K562 (cell line): ENCODE results near the gene DNAH3. TPM values are rescaled to one million over a fixed set of nuclear protein-coding genes. Genes with fewer than 3 reads are reported as not detected.
A peak's percentile ranks its signal among the peaks of the same experiment; 100 is the strongest.

ENCODE experiments used
- ATAC-seq: fragments of 200-7000 bp; cut with Tn5 transposase; 3 replicates; pipeline ENCODE4 v1.9.1; 2020; ENCODE audit warnings: moderate library complexity
- BruUV-seq: library from RNA; stranded (reverse); fragments of 400-500 nt; replicated peaks from 2 replicates; lab custom pipeline; 2021; lab: Mats Ljungman, UMichigan
- CTCF ChIA-PET: fragments of 300-600 bp; formaldehyde crosslinking; extraction: SDS; loops from one replicate; lab custom pipeline; 2021; ENCODE audit warnings: low intra/inter-chr PET ratio; lab: Yijun Ruan, JAX
- POLR2A ChIA-PET: fragments of 300-600, 350-650 bp; sonication (Branson Sonifier 250); formaldehyde crosslinking; extraction: SDS; loops from one replicate; lab custom pipeline; 2021; ENCODE audit warnings: antibody characterized with exemption, inconsistent platforms; lab: Yijun Ruan, JAX
- DNase-seq, 4 experiments: peaks; one replicate each; pipeline versions ENCODE4 v3.0.0 to v3.0.0-alpha.2; 2011 to 2018; ENCODE audit warnings: low spot score in 3 of 4, mixed read lengths in 3 of 4; ENCODE audit errors: extremely low read depth in 1 of 4
- FAIRE-seq: peaks from 2 replicates; lab custom pipeline; 2011; peaks lifted over from hg19 to GRCh38; lab: Jason Lieb, UNC
- H2AFZ ChIP-seq: 2 replicates; pipeline ENCODE4 v1.6.0; 2011; ENCODE audit warnings: low read depth, low read length, control low read depth, inconsistent platforms
- H3K27ac ChIP-seq: fragments of 200-600 bp; 3 replicates; pipeline ENCODE4 v1.8.0; 2011; ENCODE audit warnings: low read depth, mild to moderate bottlenecking, control low read depth, inconsistent platforms, low read length, moderate library complexity, mixed read lengths; ENCODE audit errors: extremely low read depth
- H3K27me3 ChIP-seq, 2 experiments: fragments of 300-600 bp in 1 of 2; 2 replicates in 1 of 2; 3 replicates in 1 of 2; pipeline versions ENCODE4 v1.6.0 to v1.8.0; 2011; ENCODE audit warnings: inconsistent platforms in 2 of 2, low read length in 2 of 2, mild to moderate bottlenecking in 1 of 2, mixed read lengths in 1 of 2, moderate library complexity in 1 of 2; ENCODE audit not compliant: control insufficient read depth in 2 of 2, insufficient read depth in 2 of 2
- H3K36me3 ChIP-seq: fragments of 300-600 bp; 3 replicates; pipeline ENCODE4 v1.8.0; 2011; ENCODE audit warnings: mild to moderate bottlenecking, low read length, inconsistent platforms; ENCODE audit not compliant: control insufficient read depth, insufficient read depth
- H3K4me1 ChIP-seq, 2 experiments: fragments of 200-600 bp in 1 of 2; replicated peaks in 1 of 2; 2 replicates in 1 of 2; 3 replicates in 1 of 2; pipeline versions ENCODE4 v1.5.1 to v1.8.0; 2011; ENCODE audit warnings: inconsistent platforms in 2 of 2, low read length in 2 of 2, mild to moderate bottlenecking in 1 of 2, mixed read lengths in 1 of 2, moderate library complexity in 1 of 2; ENCODE audit not compliant: control insufficient read depth in 2 of 2, insufficient read depth in 2 of 2
- H3K4me2 ChIP-seq: 2 replicates; pipeline ENCODE4 v1.6.1; 2011; ENCODE audit warnings: low read length, control low read depth, inconsistent platforms, mixed read lengths; ENCODE audit not compliant: insufficient read depth
- H3K4me3 ChIP-seq: fragments of 200-600 bp; sonication (generic), shearing (Covaris generic); 2 replicates; pipeline ENCODE4 v1.5.1; 2016; ENCODE audit warnings: control low read depth, inconsistent platforms
- H3K79me2 ChIP-seq: fragments of 200-600 bp; 3 replicates; pipeline ENCODE4 v1.8.0; 2011; ENCODE audit warnings: low read length, inconsistent platforms; ENCODE audit not compliant: control insufficient read depth, insufficient read depth
- H3K9ac ChIP-seq, 2 experiments: 2 replicates each; pipeline versions ENCODE4 v1.6.0 to v1.6.1; 2011; ENCODE audit warnings: low read depth in 2 of 2, low read length in 2 of 2, control low read depth in 1 of 2, inconsistent platforms in 1 of 2, mild to moderate bottlenecking in 1 of 2, mixed read lengths in 1 of 2; ENCODE audit not compliant: insufficient read depth in 1 of 2
- H3K9me1 ChIP-seq: one replicate; pipeline ENCODE4 v1.6.0; 2011; ENCODE audit warnings: inconsistent platforms, mild to moderate bottlenecking, low read length, moderate library complexity; ENCODE audit not compliant: control insufficient read depth, insufficient read depth
- H3K9me3 ChIP-seq: replicated peaks from 2 replicates; pipeline ENCODE4 v1.5.1; 2011; ENCODE audit warnings: low read depth, low read length, inconsistent platforms; ENCODE audit not compliant: control insufficient read depth, insufficient read depth
- H4K20me1 ChIP-seq: replicated peaks from 2 replicates; pipeline ENCODE4 v1.6.1; 2011; ENCODE audit warnings: low read length, inconsistent platforms, mixed read lengths; ENCODE audit not compliant: control insufficient read depth, insufficient read depth
- ARID1B ChIP-seq: fragments of 450-650 bp; IDR thresholded peaks from 2 replicates; pipeline ENCODE4 v1.6.1; 2016; ENCODE audit warnings: antibody characterized with exemption, mild to moderate bottlenecking, inconsistent platforms
- CBFA2T2 ChIP-seq: fragments of 450-650 bp; conservative IDR thresholded peaks from 2 replicates; pipeline ENCODE4 v1.6.1; 2017; ENCODE audit warnings: mild to moderate bottlenecking
- CHCHD3 ChIP-seq: fragments of 250-450 bp; sonication (Bioruptor Pico); IDR thresholded peaks from 2 replicates; pipeline ENCODE4 v2.1.2; 2022; ENCODE audit warnings: mild to moderate bottlenecking
- FOXK2 ChIP-seq, 2 experiments: fragments of 450-650 bp; IDR thresholded peaks in 1 of 2; conservative IDR thresholded peaks in 1 of 2; 2 replicates each; pipeline ENCODE4 v1.6.1; 2016; ENCODE audit warnings: low read depth in 2 of 2, mild to moderate bottlenecking in 1 of 2
- HMG20A ChIP-seq: fragments of 450-650 bp; formaldehyde crosslinking; conservative IDR thresholded peaks from 2 replicates; pipeline ENCODE4 v1.4.0; 2020; ENCODE audit warnings: mild to moderate bottlenecking, mixed read lengths
- HNRNPLL ChIP-seq: fragments of 200-400 bp; formaldehyde crosslinking; IDR thresholded peaks from 2 replicates; pipeline ENCODE4 v1.6.1; 2017; ENCODE audit warnings: low read length, low read depth, mild to moderate bottlenecking; ENCODE audit not compliant: poor library complexity, severe bottlenecking
- KAT2B ChIP-seq: IDR thresholded peaks from one replicate; pipeline ENCODE4 v1.6.1; 2012; ENCODE audit warnings: low read depth, mild to moderate bottlenecking, control low read depth, inconsistent platforms, low read length, moderate library complexity
- NFYB ChIP-seq: IDR thresholded peaks from 2 replicates; pipeline ENCODE4 v1.6.1; 2011; ENCODE audit warnings: mild to moderate bottlenecking, moderate library complexity; ENCODE audit not compliant: insufficient read length; ENCODE audit errors: extremely low read depth
- POLR3A ChIP-seq: IDR thresholded peaks from 2 replicates; pipeline ENCODE4 v1.6.1; 2011; ENCODE audit warnings: borderline replicate concordance, mild to moderate bottlenecking, moderate library complexity; ENCODE audit not compliant: insufficient read length, insufficient read depth; ENCODE audit errors: extremely low read depth
- ZNF253 ChIP-seq: fragments of 250-450 bp; sonication (Bioruptor Pico); conservative IDR thresholded peaks from 2 replicates; pipeline ENCODE4 v1.6.1; 2021; ENCODE audit warnings: mild to moderate bottlenecking
- ZNF57 ChIP-seq: fragments of 450-650 bp; formaldehyde crosslinking; IDR thresholded peaks from 2 replicates; pipeline ENCODE4 v1.4.0; 2020; ENCODE audit warnings: mild to moderate bottlenecking, moderate library complexity
- WGBS: fragments of 100-300 bp; shearing (Covaris generic); methylation state at CpG from one replicate; pipeline ENCODE4 v1.1.6; 2016; ENCODE audit warnings: low coverage, mixed read lengths; ENCODE audit not compliant: insufficient coverage; ENCODE audit errors: missing lambda C conversion rate; 5-methylcytosine and 5-hydroxymethylcytosine counted together
- in situ Hi-C: fragments of 300-500 bp; cut with MboI; formaldehyde crosslinking; loops from 4 replicates; pipeline ENCODE4 v1.15.0; 2018; ENCODE audit warnings: inconsistent platforms, mixed read lengths
- intact Hi-C: fragments of 100-400 bp; cut with micrococcal nuclease; formaldehyde crosslinking; loops from 2 replicates; pipeline ENCODE4 v1.14.2; 2022
- polyA plus RNA-seq, 8 experiments: library from polyadenylated mRNA; depleted of rRNA in 4 of 8; stranded (reverse) in 5 of 8; unstranded in 3 of 8; fragments of >200 nt; fragmentation: Nextera tagmentation in 2 of 8; fragmentation: Illumina TruSeq in 1 of 8; extraction: Ambion mirVana in 2 of 8; extraction: Trizol in 1 of 8; gene quantifications; 2 replicates each; pipeline versions ENCODE4 v1.2.1 to v1.2.3, GENCODE V29; 2011 to 2014; ENCODE audit warnings: inconsistent platforms in 1 of 8, missing spikeins in 1 of 8
- total RNA-seq, 7 experiments: library from RNA; depleted of rRNA in 6 of 7; stranded (reverse); fragments of >200 nt in 6 of 7; fragmentation: Illumina TruSeq in 2 of 7; extraction: Trizol in 2 of 7; gene quantifications; 2 replicates each; pipeline versions ENCODE4 v1.2.1 to v1.2.3, GENCODE V29; 2011 to 2021; ENCODE audit warnings: low replicate concordance in 1 of 7
- TF ChIP-seq, protein P1 (sequence below): fragments of 250-450 bp; sonication (Bioruptor Pico); IDR thresholded peaks from 2 replicates; pipeline ENCODE4 v1.5.0; 2021; ENCODE audit warnings: mild to moderate bottlenecking, borderline replicate concordance
- TF ChIP-seq, protein P2 (sequence below): fragments of 450-650 bp; IDR thresholded peaks from 2 replicates; pipeline ENCODE4 v1.6.1; 2016; ENCODE audit warnings: missing biosample characterization, missing genetic modification characterization
- TF ChIP-seq, protein P3 (sequence below): fragments of 250-450 bp; sonication (Bioruptor Pico); IDR thresholded peaks from 2 replicates; pipeline ENCODE4 v1.6.1; 2021; ENCODE audit warnings: mild to moderate bottlenecking
- TF ChIP-seq, protein P4 (sequence below): fragments of 250-450 bp; sonication (Bioruptor Pico); IDR thresholded peaks from 2 replicates; pipeline ENCODE4 v1.8.0; 2022; ENCODE audit warnings: inconsistent platforms, mild to moderate bottlenecking, moderate library complexity, borderline replicate concordance

DNAH3 gene
- total and polyA plus RNA-seq, 9 of the 15 experiments (the other 6 are each of a cell fraction or from before 2014, with no cell fraction given): 0.32 to 0.84 (median 0.44) TPM

DNA sequence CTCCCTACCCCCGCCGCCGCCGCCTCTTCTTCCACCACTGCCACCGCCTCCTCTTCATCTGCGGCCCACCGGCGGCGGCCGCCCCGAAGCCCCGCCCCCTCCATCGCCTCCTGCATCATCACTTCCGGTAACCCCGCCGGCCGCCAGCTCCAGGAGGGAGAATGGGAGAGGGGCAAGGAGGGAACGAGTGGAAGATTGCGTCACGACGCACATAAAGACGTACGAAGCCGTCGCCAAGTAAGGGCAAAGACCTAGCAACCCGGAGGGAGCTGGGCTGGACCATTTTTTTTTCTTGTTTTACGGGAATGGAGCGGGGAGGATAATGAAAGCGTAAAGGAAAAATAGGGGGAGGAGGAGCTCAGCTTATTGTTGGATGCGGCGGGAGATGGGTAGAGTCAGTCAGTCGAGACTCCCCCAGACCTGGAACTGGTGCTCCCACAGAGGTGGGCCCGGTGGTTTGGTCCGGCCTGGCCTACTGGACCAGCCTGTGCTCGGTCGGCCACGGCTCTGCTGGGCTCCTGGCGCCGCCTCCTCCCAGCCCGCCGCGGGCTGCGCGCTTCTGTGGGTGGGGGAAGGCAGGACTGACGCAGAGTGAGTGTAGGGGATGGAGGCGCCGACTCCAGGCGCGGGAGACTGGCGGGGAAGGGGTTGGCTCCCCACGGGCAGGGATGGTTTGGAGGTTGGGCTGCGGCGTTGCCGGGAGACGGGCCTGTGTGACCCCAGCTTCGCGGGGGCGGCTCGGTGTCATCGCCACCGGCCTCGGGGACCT is 250.2 kb downstream of the DNAH3 start, which contains the start of the genes DCUN1D3 and LYRM1:
Gene DCUN1D3, minus strand, starts transcription at position 60 of the 769 bp plus-strand sequence. CDS start 37,820 bp downstream, outside the sequence.
Gene LYRM1, plus strand, starts transcription at position 473 of the 769 bp plus-strand sequence. CDS start 14,785 bp downstream, outside the sequence.
- Histone ChIP-seq H3K9me3 (no peaks in the 10 kb centered on the region), H3K27me3 (no peaks in the 10 kb centered on the region), H3K79me2 (peaks cover 44% of the 10 kb centered on the region), H3K4me2 (peak within 1 kb of the TSS; percentile 91), H3K4me3 (peak within 1 kb of the TSS; percentile 85), H3K4me1 (peaks cover 32 to 50% of the 10 kb centered on the region in 2 experiments), H3K9ac (peak within 1 kb of the TSS; percentile 92 to 94), H4K20me1 (no peaks in the 10 kb centered on the region), H3K9me1 (no peaks in the 10 kb centered on the region), H3K27ac (peak within 1 kb of the TSS; percentile 92), H2AFZ (peak within 1 kb of the TSS; percentile 92), H3K36me3 (peaks cover 16% of the 10 kb centered on the region; the same call in 1 of the 3 replicates)
- under 1% methylated on average over 50 of the region's 62 CpGs for WGBS
- ATAC-seq (peak; percentile 95), FAIRE-seq (peak; percentile 90), DNase-seq (peak; percentile 95 to 99 (median 96))
- POLR2A ChIA-PET: interaction anchor here (0.6 to 2.5 kb wide), 16 partner anchors 9 to 649 kb away, joined by 3 to 19 read pairs (median 4); partner anchors contain the start of gene ACSM3
- CTCF ChIA-PET: interaction anchor here (0.7 kb wide), 1 partner anchor 166 kb away, joined by 3 read pairs; no protein-coding TSS in a partner anchor
- BruUV-seq: no TSS peak
- in situ Hi-C loops: no loop called here
- intact Hi-C loops: loop anchor here (5.0 kb wide), 2 partner anchors 47 to 48 kb away; no protein-coding TSS in a partner anchor
- TF ChIP-seq CBFA2T2: no peak
- TF ChIP-seq, protein P1, sequence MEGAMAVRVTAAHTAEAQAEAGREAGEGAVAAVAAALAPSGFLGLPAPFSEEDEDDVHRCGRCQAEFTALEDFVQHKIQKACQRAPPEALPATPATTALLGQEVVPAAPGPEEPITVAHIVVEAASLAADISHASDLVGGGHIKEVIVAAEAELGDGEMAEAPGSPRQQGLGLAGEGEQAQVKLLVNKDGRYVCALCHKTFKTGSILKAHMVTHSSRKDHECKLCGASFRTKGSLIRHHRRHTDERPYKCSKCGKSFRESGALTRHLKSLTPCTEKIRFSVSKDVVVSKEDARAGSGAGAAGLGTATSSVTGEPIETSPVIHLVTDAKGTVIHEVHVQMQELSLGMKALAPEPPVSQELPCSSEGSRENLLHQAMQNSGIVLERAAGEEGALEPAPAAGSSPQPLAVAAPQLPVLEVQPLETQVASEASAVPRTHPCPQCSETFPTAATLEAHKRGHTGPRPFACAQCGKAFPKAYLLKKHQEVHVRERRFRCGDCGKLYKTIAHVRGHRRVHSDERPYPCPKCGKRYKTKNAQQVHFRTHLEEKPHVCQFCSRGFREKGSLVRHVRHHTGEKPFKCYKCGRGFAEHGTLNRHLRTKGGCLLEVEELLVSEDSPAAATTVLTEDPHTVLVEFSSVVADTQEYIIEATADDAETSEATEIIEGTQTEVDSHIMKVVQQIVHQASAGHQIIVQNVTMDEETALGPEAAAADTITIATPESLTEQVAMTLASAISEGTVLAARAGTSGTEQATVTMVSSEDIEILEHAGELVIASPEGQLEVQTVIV (CRISPR knock-in tag): no peak
- TF ChIP-seq HNRNPLL: peak; percentile 82
- no peak for TF ChIP-seq CHCHD3 (CRISPR knock-in tag)
- TF ChIP-seq POLR3A: no peak
- TF ChIP-seq, protein P2, sequence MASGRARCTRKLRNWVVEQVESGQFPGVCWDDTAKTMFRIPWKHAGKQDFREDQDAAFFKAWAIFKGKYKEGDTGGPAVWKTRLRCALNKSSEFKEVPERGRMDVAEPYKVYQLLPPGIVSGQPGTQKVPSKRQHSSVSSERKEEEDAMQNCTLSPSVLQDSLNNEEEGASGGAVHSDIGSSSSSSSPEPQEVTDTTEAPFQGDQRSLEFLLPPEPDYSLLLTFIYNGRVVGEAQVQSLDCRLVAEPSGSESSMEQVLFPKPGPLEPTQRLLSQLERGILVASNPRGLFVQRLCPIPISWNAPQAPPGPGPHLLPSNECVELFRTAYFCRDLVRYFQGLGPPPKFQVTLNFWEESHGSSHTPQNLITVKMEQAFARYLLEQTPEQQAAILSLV (tag): peak; percentile 83; the same call in 1 of the 2 replicates
- no peak for TF ChIP-seq NFYB
- no peak for TF ChIP-seq HMG20A
- peak; percentile 22; the same call in 1 of the 2 replicates for TF ChIP-seq ARID1B
- no peak for TF ChIP-seq ZNF253 (CRISPR knock-in tag)
- TF ChIP-seq, protein P3, sequence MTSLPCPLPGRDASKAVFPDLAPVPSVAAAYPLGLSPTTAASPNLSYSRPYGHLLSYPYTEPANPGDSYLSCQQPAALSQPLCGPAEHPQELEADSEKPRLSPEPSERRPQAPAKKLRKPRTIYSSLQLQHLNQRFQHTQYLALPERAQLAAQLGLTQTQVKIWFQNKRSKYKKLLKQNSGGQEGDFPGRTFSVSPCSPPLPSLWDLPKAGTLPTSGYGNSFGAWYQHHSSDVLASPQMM: no peak
- TF ChIP-seq, protein P4, sequence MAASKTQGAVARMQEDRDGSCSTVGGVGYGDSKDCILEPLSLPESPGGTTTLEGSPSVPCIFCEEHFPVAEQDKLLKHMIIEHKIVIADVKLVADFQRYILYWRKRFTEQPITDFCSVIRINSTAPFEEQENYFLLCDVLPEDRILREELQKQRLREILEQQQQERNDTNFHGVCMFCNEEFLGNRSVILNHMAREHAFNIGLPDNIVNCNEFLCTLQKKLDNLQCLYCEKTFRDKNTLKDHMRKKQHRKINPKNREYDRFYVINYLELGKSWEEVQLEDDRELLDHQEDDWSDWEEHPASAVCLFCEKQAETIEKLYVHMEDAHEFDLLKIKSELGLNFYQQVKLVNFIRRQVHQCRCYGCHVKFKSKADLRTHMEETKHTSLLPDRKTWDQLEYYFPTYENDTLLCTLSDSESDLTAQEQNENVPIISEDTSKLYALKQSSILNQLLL (CRISPR knock-in tag): no peak
- TF ChIP-seq ZNF57 (CRISPR knock-in tag): no peak
- peak; percentile 39 to 99; a peak in 2 of 4 replicates for TF ChIP-seq FOXK2 (conservative IDR thresholded peaks at IDR 0.05 in 1 of 2, IDR thresholded peaks at IDR 0.05 in 1 of 2; ENCODE audit: low read depth in 2 of 2)
- no peak for TF ChIP-seq KAT2B
